GM18502 (cell line): Measurements from ENCODE around the gene RHOH.

Experiments used
- ATAC-seq: cut with Tn5 transposase; IDR thresholded peaks from one replicate; pipeline ENCODE4 v1.9.1; 2021; ENCODE audit warnings: mild to moderate bottlenecking; ENCODE audit not compliant: unreplicated experiment, poor library complexity

RHOH gene

GRCh38 chr4:40231316-40231863 is 34.6 kb downstream of the RHOH start:
- ATAC-seq, result no peak

DNA sequence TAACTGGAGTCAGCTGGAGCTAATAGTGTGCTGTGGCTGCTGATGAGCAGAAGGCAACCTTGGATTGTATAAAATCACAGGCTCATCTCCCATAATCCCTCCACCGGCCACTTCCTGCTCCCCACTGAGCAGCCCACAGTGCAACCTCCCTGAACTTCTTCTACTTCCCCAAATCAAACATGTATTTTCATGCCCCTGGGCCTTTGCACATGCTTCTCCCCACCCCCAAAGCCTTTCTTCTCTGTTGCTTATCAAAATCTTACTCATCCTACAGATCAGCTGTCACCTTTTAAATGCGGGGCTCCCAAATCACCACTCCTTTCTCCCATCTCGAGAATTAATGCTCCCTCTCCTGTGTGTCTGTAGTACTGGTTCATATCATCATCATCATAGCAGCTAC is 35.8 kb downstream of the RHOH start:
- no peak for ATAC-seq

DNA sequence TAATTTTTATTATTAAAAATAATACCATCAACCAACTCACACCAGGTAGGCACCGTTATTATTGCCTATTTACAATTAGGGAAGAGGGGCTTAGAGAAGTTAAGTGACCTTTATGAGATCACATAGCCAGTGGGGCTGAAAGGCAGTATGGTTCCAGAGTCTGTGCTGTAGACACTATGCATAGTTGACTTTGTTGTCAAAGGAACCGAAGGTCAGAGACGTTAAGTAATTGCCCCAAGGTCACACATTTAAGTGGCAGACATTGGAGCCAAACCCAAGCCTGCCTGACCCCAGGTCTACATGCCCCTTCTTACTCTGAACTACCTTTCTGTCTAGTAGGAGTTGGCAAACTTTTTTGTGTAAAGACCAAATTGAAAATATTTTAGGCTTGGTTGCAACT is 36.4 kb downstream of the RHOH start:
- no peak for ATAC-seq

- no peak for ATAC-seq
Measured at GRCh38 chr4:40234519-40235039, 37.7 kb downstream of the RHOH start.

- no peak for ATAC-seq
Measured at GRCh38 chr4:40238008-40238699, 41.3 kb downstream of the RHOH start.

DNA sequence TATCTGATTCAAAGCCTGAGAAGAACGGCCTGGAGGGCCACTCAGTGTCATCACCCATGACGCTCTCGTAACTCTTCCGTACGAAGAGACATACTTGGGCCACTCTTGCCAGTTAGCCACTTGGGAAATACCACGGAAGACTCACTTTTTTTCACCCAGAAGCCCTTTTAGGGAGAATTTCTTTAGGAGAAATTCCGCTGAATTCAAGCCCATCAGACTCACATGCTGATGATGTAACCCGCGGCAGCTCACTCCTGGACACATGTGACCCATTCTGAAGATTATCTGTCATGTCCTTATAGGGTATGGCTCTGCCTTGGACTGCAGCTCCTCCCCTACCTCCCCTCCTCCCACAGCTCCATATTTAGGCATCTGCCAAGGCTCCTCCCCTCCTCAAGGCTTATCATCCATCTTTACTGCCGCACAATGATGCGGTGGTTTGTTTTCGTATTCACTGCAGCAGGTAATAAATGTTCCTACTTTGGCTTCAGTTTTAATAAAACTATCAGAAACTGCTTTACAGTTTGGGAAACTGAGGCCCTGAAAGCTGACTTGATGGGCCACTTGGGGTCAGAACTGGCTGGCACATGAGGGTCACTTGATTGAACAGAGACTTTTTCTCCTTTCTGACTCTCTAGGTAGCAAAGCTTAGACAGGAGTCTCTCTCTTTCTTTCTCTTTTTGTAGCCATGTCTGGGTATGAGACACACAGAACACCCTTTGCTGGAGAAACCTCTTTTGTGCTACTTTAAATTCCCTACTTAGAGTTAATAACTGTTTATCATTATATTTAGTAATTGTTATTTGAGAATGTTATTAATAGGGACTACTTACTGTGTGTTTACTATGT is 42.1 kb downstream of the RHOH start:
- no peak for ATAC-seq

- ATAC-seq, result no peak
Measured at GRCh38 chr4:40240040-40240653, 43.3 kb downstream of the RHOH start.

- ATAC-seq, result no peak
Measured at GRCh38 chr4:40241026-40241425, 44.2 kb downstream of the RHOH start.

DNA sequence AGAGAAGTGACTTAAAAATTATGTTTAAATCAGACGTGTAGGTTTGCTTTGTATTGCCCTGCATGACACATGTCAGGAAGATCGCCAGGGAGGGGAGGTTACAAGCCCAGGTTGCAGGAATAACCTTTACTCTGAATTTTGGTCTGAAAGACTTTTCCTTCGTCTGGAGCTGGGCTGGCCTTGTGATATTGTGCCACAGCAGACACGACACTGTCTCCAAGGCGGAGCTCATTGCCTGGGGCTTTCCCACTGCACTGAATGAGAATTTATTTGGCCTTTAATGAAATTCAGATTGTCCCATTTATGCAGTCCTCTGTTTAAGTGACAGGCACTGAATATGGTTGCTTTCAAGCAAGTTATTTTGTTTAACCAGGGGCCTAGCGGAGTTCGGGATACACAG is 45.1 kb downstream of the RHOH start:
- no peak for ATAC-seq

- ATAC-seq, result no peak
Measured at GRCh38 chr4:40243386-40243948, 46.6 kb downstream of the RHOH start.

GRCh38 chr4:40244606-40245005 is 47.8 kb downstream of the RHOH start:
- ATAC-seq, result no peak

GRCh38 chr4:40245550-40245949 is 48.7 kb downstream of the RHOH start:
- no peak for ATAC-seq

DNA sequence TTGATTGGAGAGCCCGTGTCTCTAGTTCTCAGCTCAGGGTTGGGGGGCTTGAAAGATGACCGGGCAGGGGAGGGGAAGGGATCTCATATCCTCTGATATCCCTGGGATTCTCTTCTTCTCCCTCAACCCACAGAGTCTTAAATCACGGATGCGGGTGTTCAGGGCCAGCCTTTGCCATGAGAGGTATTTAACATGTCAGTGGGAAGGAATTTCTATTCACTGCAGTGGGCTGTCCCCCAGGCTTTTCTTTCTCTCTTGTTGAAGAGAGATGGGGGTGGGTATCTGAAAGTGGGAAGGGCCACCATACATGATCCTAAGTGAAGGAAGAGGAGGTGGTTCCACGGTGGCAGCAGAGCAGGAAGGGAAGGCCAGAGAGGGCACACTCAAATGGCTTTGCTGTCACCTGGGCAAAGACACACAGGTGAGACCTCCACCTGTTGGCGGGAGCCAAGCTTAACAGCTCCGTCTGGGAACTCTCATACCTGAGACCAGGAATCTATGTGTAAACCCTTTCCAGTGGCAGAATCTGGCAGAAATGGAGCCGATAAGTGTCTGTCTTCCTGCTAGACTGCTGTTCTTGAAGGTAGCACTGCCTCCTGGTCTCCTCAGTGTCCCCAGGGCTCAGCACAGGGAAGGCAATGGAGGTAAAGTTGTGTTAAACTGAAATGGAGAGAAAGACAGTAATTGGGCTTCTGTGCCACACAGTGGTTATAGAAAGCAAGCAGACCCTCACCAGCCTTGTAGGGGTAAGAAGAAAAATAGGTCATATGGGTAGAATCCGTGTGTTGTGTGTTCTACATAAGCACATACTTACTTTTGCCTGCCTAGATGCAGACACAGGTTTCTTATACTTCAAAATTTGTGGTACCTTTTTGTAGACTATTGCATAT is 49.4 kb downstream of the RHOH start:
- no peak for ATAC-seq

GRCh38 chr4:40246938-40247337 is 50.1 kb downstream of the RHOH start:
- no peak for ATAC-seq

DNA sequence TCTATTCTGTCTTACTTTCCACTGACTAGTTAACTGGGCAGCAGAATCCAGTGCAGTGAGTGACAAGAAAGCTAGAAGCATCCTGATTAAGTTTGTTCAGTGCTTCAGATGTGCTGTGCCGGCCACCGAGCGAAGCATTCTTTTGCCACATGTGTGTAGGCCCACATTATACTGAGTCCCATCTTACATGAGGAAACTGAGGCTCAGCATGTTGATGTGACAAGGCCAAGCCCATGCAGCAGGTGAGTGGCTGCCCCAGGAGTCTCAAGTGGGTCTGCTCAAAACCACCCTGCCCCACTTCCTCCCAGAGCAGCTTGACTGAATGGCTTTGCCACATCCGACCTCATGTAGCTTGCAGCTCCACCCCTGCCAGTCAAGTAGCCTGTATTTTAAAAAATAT is 50.5 kb downstream of the RHOH start:
- no peak for ATAC-seq

GRCh38 chr4:40251366-40251765 is 54.5 kb downstream of the RHOH start:
- ATAC-seq, result no peak

DNA sequence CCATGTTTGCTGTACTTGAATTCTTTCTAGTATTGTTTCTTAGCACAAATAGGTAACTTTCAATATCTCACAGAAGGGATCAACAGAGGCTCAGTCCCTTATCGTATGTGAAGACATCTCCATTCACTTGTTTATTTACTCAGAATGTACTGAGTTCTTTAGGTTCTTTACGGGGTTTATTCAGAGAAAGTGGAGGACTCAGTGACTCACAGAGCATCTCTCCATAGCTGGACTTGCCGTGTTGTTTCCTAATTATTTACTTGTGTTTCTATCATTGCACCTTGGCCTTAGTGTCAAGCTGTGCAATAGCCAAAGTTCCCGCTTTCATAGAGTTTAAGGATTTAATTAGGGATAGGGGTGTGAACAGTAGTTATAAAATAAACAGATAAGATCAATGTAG is 57.1 kb downstream of the RHOH start:
- ATAC-seq, result no peak

DNA sequence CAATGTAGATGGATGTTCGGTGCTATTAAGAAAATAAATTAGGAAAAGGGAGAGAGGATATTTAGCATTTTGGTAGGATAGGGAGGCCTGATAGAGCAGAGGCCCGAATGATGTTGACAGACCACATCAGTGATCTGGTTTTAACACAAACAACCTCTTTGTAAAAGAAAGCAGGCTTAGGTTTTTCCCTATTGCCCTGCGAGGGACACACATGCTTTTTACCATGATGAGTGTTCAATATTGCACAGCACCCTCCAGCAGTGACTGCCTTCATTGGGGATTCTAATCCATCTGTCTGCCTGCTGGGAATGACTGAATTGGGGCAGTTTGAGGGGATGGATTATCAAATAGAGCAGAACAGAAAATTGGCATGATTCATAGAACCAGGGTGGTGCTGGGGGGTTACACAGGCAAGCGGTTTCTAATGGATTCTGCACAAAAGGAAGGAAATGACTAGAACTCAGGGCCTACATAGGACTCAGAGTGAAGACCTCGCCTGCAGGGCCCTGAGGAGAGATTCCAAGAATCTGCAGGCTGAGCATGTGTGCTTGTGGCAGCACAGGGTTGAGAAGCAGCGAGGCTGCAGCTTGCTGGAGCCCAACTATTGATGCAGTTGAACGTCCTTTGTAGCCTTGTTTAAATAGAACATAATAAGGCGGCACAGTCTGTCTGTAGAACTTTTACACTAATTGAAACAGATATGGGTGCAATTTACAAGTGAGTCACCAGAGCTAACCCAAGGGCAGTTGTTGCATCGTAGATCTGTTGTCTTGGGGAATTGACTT is 58.0 kb downstream of the RHOH start:
- ATAC-seq, result no peak
